Measurements from ENCODE around the gene S1PR2. TPM values are rescaled to one million over a fixed set of nuclear protein-coding genes. Genes with fewer than 3 reads are reported as not detected.
"Not testable (repeated sequence)": the region's sequence is repeated elsewhere in the genome, so short reads cannot be mapped to it uniquely, and the experiment has no call there.

Gene S1PR2
- total and polyA plus RNA-seq, 7 donors: 0.17 to 2.0 (median 1.1) TPM

- 68 to 78% (median 75%) methylated on average over 3 of the region's 3 CpGs for WGBS, 3 donors
- H3K4me1 ChIP-seq: no peaks in the 10 kb centered on the region
Observed at GRCh38 chr19:10201176-10201575, 30.0 kb downstream of the S1PR2 start.

GRCh38 chr19:10200101-10200500 lies 31.0 kb downstream of the S1PR2 start:
- 85 to 89% (median 86%) methylated on average over 15 of the region's 15 CpGs for WGBS, 3 donors

More at GRCh38 chr19:10201176-10201575, 30.0 kb downstream of the S1PR2 start:
- intact Hi-C loops (cut with DNase I): no loop called here
- no peak for ATAC-seq
- H3K27ac ChIP-seq: no peak overlapping the region
- no peak for DNase-seq
- H3K9me3 ChIP-seq: no peaks in the 10 kb centered on the region
- no peak for TF ChIP-seq CTCF (IDR thresholded peaks at IDR 0.05)
- no peaks in the 10 kb centered on the region for H3K27me3 ChIP-seq (ENCODE audit: insufficient read depth in 3 of 3, low read length in 2 of 3)
- no peaks in the 10 kb centered on the region for H3K36me3 ChIP-seq (ENCODE audit: insufficient read depth in 1 of 2, low read depth in 1 of 2)
- no peak overlapping the region for H3K4me3 ChIP-seq

GRCh38 chr19:10198889-10199644 lies 32.1 kb downstream of the S1PR2 start:
- intact Hi-C loops (cut with DNase I); DNase-seq; H3K36me3 ChIP-seq (ENCODE audit: insufficient read depth in 1 of 2, low read depth in 1 of 2); ATAC-seq; H3K9me3 ChIP-seq; H3K27me3 ChIP-seq (ENCODE audit: insufficient read depth in 3 of 3, low read length in 2 of 3); H3K27ac ChIP-seq; H3K4me1 ChIP-seq: not testable (repeated sequence)
- 45 to 58% (median 46%) methylated on average over 11 of the region's 11 CpGs for WGBS, 3 donors
- H3K4me3 ChIP-seq: peak overlapping the region; percentile 0

More at GRCh38 chr19:10200101-10200500, 31.0 kb downstream of the S1PR2 start:
- H3K4me1 ChIP-seq; H3K4me3 ChIP-seq; H3K27me3 ChIP-seq (ENCODE audit: insufficient read depth in 3 of 3, low read length in 2 of 3); DNase-seq; intact Hi-C loops (cut with DNase I); ATAC-seq; H3K36me3 ChIP-seq (ENCODE audit: insufficient read depth in 1 of 2, low read depth in 1 of 2); H3K27ac ChIP-seq; H3K9me3 ChIP-seq: not testable (repeated sequence)

- H3K27me3 ChIP-seq (ENCODE audit: insufficient read depth in 3 of 3, low read length in 2 of 3): no peaks in the 10 kb centered on the region
- peak overlapping the region; percentile 74 for H3K27ac ChIP-seq
- intact Hi-C loops (cut with DNase I): no loop called here
- H3K9me3 ChIP-seq: no peaks in the 10 kb centered on the region
- no peak for TF ChIP-seq CTCF (IDR thresholded peaks at IDR 0.05)
- 20 to 29% (median 24%) methylated on average over 6 of the region's 6 CpGs for WGBS, 3 donors
- no peaks in the 10 kb centered on the region for H3K36me3 ChIP-seq (ENCODE audit: insufficient read depth in 1 of 2, low read depth in 1 of 2)
- peak in 1 of 4 donors; percentile 10 for ATAC-seq
- DNase-seq: no peak
- H3K4me1 ChIP-seq: peaks cover 8% of the 10 kb centered on the region
- H3K4me3 ChIP-seq: peak overlapping the region; percentile 87
Observed at GRCh38 chr19:10195199-10195519, 36.0 kb downstream of the S1PR2 start.

GRCh38 chr19:10194500-10195198 lies 36.5 kb downstream of the S1PR2 start, which contains the start of gene DNMT1:
DNMT1 (minus strand) TSS chr19:10194953; CDS start chr19:10194899, 54 bp downstream.
- ATAC-seq: peak; percentile 94 to 97 (median 96)
- no peak for TF ChIP-seq CTCF (IDR thresholded peaks at IDR 0.05)
- Histone ChIP-seq H3K36me3 (ENCODE audit: insufficient read depth in 1 of 2, low read depth in 1 of 2) (no peaks in the 10 kb centered on the region), H3K4me1 (peaks cover 8% of the 10 kb centered on the region), H3K27me3 (ENCODE audit: insufficient read depth in 3 of 3, low read length in 2 of 3) (no peaks in the 10 kb centered on the region), H3K4me3 (peak within 1 kb of the TSS; percentile 87), H3K9me3 (no peaks in the 10 kb centered on the region), H3K27ac (peak within 1 kb of the TSS; percentile 74)
- WGBS, 3 donors: 0 to 1% (median 0%) methylated on average over 44 to 71 of the region's 71 CpGs
- DNase-seq: peak; percentile 94 to 96
- intact Hi-C loops (cut with DNase I): no loop called here

Data from psoas muscle (tissue), 8 donors.